HEK293T (cell line): ENCODE data around the gene SLC66A2.

Source experiments
- CTCF ChIA-PET: fragments of 350-600 bp; formaldehyde crosslinking; extraction: SDS; loops from one replicate; lab custom pipeline; 2021; ENCODE audit warnings: antibody characterized with exemption, inconsistent platforms; lab: Yijun Ruan, JAX
- POLR2A ChIA-PET: fragments of 350-600 bp; formaldehyde crosslinking; extraction: SDS; loops from one replicate; lab custom pipeline; 2020; ENCODE audit warnings: antibody characterized with exemption, inconsistent platforms; lab: Yijun Ruan, JAX
- DNase-seq: peaks from one replicate; pipeline ENCODE4 v3.0.0; 2012; ENCODE audit warnings: mixed read lengths; ENCODE audit errors: extremely low spot score
- ARNT ChIP-seq: fragments of 450-650 bp; IDR thresholded peaks from 2 replicates; pipeline ENCODE4 v1.6.1; 2017; ENCODE audit warnings: mild to moderate bottlenecking
- BHLHE40 ChIP-seq: fragments of 450-650 bp; IDR thresholded peaks from 2 replicates; pipeline ENCODE4 v1.6.1; 2016; ENCODE audit warnings: mild to moderate bottlenecking, moderate library complexity, borderline replicate concordance
- CTBP1 ChIP-seq: fragments of 450-650 bp; IDR thresholded peaks from 2 replicates; pipeline ENCODE4 v1.6.1; 2016; ENCODE audit warnings: borderline replicate concordance
- ELF4 ChIP-seq: fragments of 450-650 bp; IDR thresholded peaks from 2 replicates; pipeline ENCODE4 v1.6.1; 2017; ENCODE audit warnings: antibody characterized with exemption
- FOXA1 ChIP-seq: fragments of 450-650 bp; IDR thresholded peaks from 2 replicates; pipeline ENCODE4 v1.6.1; 2016; ENCODE audit warnings: mild to moderate bottlenecking
- FOXK2 ChIP-seq: fragments of 450-650 bp; IDR thresholded peaks from 2 replicates; pipeline ENCODE4 v1.6.1; 2016; ENCODE audit warnings: mild to moderate bottlenecking
- FOXM1 ChIP-seq: fragments of 450-650 bp; IDR thresholded peaks from 2 replicates; pipeline ENCODE4 v1.6.1; 2017; ENCODE audit warnings: mild to moderate bottlenecking, borderline replicate concordance
- HDGF ChIP-seq: fragments of 450-650 bp; IDR thresholded peaks from 2 replicates; pipeline ENCODE4 v1.6.1; 2017; ENCODE audit warnings: antibody characterized with exemption, borderline replicate concordance
- L3MBTL2 ChIP-seq: fragments of 450-650 bp; conservative IDR thresholded peaks from 2 replicates; pipeline ENCODE4 v1.6.1; 2016; ENCODE audit warnings: mild to moderate bottlenecking
- LEF1 ChIP-seq: fragments of 450-650 bp; IDR thresholded peaks from 2 replicates; pipeline ENCODE4 v1.6.1; 2017; ENCODE audit warnings: mild to moderate bottlenecking, borderline replicate concordance
- NFRKB ChIP-seq: fragments of 450-650 bp; IDR thresholded peaks from 2 replicates; pipeline ENCODE4 v1.6.1; 2016; ENCODE audit warnings: mild to moderate bottlenecking, moderate library complexity
- PKNOX1 ChIP-seq: fragments of 450-650 bp; IDR thresholded peaks from 2 replicates; pipeline ENCODE4 v1.6.1; 2016
- SP1 ChIP-seq: fragments of 450-650 bp; IDR thresholded peaks from 2 replicates; pipeline ENCODE4 v1.6.1; 2017
- SUZ12 ChIP-seq: fragments of 450-650 bp; IDR thresholded peaks from 2 replicates; pipeline ENCODE4 v1.6.1; 2016; ENCODE audit warnings: mild to moderate bottlenecking
- TARDBP ChIP-seq: fragments of 450-650 bp; IDR thresholded peaks from 2 replicates; pipeline ENCODE4 v1.6.1; 2016
- ZNF384 ChIP-seq: fragments of 450-650 bp; IDR thresholded peaks from 2 replicates; pipeline ENCODE4 v1.6.1; 2016

SLC66A2 gene

GRCh38 chr18:79890674-79891073 lies 60.8 kb downstream of the SLC66A2 start:
- TF ChIP-seq SP1 (no peak), L3MBTL2 (no peak)
- no peak for DNase-seq
- CTCF ChIA-PET, result no interaction called here
- POLR2A ChIA-PET, result no interaction called here

GRCh38 chr18:79889569-79889968 lies 61.9 kb downstream of the SLC66A2 start:
- ChIA-PET CTCF (no interaction called here), POLR2A (no interaction called here)
- TF ChIP-seq SUZ12 (no peak), TARDBP (no peak), ELF4 (no peak), ARNT (no peak), BHLHE40 (no peak), NFRKB (no peak), FOXA1 (no peak), SP1 (no peak), HDGF (no peak), CTBP1 (no peak), L3MBTL2 (no peak), FOXM1 (no peak), ZNF384 (no peak), PKNOX1 (no peak), FOXK2 (no peak), LEF1 (no peak)
- DNase-seq, result no peak

- CTCF ChIA-PET, result no interaction called here
- POLR2A ChIA-PET, result no interaction called here
- TF ChIP-seq FOXA1 (no peak), HDGF (no peak), CTBP1 (no peak), BHLHE40 (no peak)
- DNase-seq, result no peak
Measured at GRCh38 chr18:79888016-79888415, 63.4 kb downstream of the SLC66A2 start.

DNA sequence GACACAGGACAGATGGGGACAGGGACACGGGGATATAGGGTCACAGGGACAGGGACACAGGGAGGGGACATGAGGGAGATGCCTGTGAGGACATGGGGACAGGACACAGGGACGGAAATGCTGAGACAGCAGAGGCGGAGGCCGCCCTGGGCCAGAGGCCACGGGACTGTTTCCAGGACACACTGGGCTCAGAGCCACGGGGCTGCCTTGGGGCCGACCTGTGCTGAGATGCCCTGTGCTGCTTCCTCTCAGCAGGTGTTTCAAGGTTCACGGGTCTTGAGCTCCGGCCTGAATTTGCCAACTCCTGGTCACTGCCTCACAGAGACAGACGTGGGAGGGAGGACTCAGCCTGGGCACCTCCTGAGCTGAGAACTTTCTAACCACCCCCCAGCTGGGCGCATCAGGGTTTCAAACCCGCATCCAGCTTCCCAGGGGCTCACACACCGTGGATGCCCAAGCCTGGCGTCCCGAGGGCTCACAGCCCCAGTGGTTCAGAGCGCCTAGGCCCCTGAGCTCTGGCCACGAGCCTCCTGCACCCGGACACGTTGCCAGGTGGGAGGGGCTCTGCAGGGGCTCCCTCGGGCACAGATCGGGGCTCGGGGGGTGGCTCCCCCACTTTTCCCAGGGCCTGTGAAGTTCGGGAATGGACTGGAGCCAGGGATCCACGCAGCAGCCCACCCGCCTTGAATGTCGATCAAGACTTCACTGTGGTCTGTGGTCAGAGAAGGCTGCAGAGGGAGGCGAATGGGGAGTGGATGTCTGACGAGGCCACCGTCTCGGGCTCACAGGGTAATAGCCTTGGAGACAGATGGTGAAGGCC lies 64.1 kb downstream of the SLC66A2 start:
- no peak for DNase-seq
- ChIA-PET POLR2A (no interaction called here), CTCF (no interaction called here)
- TF ChIP-seq TARDBP, result no peak
- TF ChIP-seq ELF4, result no peak
- TF ChIP-seq CTBP1, result no peak
- no peak for TF ChIP-seq FOXK2
- TF ChIP-seq ZNF384, result no peak
- no peak for TF ChIP-seq NFRKB
- no peak for TF ChIP-seq ARNT

- ChIA-PET POLR2A (no interaction called here), CTCF (no interaction called here)
Measured at GRCh38 chr18:79884963-79885728, 66.3 kb downstream of the SLC66A2 start.

GRCh38 chr18:79884294-79884962 lies 67.0 kb downstream of the SLC66A2 start:
- POLR2A ChIA-PET, result no interaction called here
- no peak for TF ChIP-seq TARDBP
- no peak for TF ChIP-seq SUZ12
- DNase-seq, result no peak
- CTCF ChIA-PET, result no interaction called here

More at GRCh38 chr18:79884963-79885728, 66.3 kb downstream of the SLC66A2 start:
- DNase-seq, result no peak
- TF ChIP-seq ARNT, result no peak
- TF ChIP-seq ELF4, result no peak

DNA sequence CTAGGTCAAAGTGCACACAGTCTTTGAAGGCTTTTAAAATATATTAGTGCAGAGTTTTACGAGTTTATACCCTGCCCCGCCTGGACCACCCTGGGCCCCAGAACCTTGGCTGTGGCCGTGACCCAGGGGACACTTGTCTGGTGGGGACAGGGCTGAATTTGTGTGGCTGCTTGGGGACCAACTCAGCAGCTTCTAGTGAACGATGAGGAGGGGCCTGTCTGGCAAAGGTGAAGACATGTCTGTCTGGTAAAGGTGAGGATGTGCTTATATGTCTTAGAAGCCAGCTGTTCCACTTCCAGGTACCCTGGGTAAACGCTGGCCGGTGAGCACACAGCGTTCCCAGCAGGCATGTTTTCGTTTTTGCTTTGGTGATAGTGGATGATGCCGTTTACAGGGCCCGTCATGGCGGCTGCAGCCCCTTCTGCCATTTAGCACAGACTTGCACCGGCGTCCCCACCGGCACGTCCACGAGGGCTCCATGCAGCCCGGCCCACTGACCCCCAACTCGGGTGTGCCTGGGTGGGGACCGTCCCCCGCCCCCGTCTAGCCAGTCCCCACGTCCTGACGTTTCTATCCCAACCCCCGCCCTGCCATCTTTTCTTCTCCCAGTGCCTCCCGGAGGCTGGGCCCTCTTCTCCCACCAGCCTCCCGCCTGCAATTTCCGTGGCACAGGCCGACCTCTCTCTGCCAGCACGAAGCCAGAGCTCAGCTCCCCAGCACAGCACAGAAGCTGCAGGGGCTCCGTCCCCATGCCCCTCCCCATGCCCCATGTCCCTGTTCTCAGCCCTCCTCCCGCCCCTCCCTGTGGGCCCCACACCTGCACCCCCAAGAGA lies 67.8 kb downstream of the SLC66A2 start:
- no peak for TF ChIP-seq SUZ12
- TF ChIP-seq CTBP1, result no peak
- no peak for TF ChIP-seq L3MBTL2
- no peak for TF ChIP-seq HDGF
- no peak for TF ChIP-seq PKNOX1
- no peak for TF ChIP-seq FOXK2
- no peak for TF ChIP-seq LEF1
- POLR2A ChIA-PET, result no interaction called here
- no peak for DNase-seq
- CTCF ChIA-PET, result no interaction called here
